Rectal smooth muscle tissue (tissue), 1 donor: ENCODE data around the gene GRIN3B.

ENCODE experiments used
- H3K27ac ChIP-seq: one replicate; pipeline ENCODE4 v1.7.0; 2013; ENCODE audit warnings: low read depth, low read length, inconsistent platforms
- H3K27me3 ChIP-seq: one replicate; pipeline ENCODE4 v1.7.0; 2013; ENCODE audit warnings: low read length; ENCODE audit not compliant: control insufficient read depth, insufficient read depth
- H3K36me3 ChIP-seq: one replicate; pipeline ENCODE4 v1.7.0; 2013; ENCODE audit warnings: low read length; ENCODE audit not compliant: control insufficient read depth, insufficient read depth
- H3K4me1 ChIP-seq: one replicate; pipeline ENCODE4 v1.7.0; 2013; ENCODE audit warnings: low read length; ENCODE audit not compliant: control insufficient read depth, insufficient read depth
- H3K4me3 ChIP-seq: one replicate; pipeline ENCODE4 v1.7.0; 2013; ENCODE audit warnings: low read length
- H3K9ac ChIP-seq: one replicate; pipeline ENCODE4 v1.7.0; 2013; ENCODE audit warnings: low read length

Gene GRIN3B

GRCh38 chr19:958967-959855 lies 41.0 kb upstream of the GRIN3B start:
- Histone ChIP-seq H3K9ac (no peak overlapping the region), H3K36me3 (no peaks in the 10 kb centered on the region), H3K27me3 (no peaks in the 10 kb centered on the region), H3K27ac (no peak overlapping the region), H3K4me1 (no peaks in the 10 kb centered on the region), H3K4me3 (no peak overlapping the region)

- Histone ChIP-seq H3K4me1 (no peaks in the 10 kb centered on the region), H3K9ac (no peak overlapping the region), H3K27ac (no peak overlapping the region), H3K36me3 (no peaks in the 10 kb centered on the region), H3K4me3 (no peak overlapping the region), H3K27me3 (no peaks in the 10 kb centered on the region)
Measured at GRCh38 chr19:960020-960419, 40.2 kb upstream of the GRIN3B start.

GRCh38 chr19:960601-960938 lies 39.6 kb upstream of the GRIN3B start:
- Histone ChIP-seq H3K27ac (no peak overlapping the region), H3K36me3 (no peaks in the 10 kb centered on the region), H3K4me1 (no peaks in the 10 kb centered on the region), H3K9ac (no peak overlapping the region), H3K4me3 (no peak overlapping the region), H3K27me3 (no peaks in the 10 kb centered on the region)

GRCh38 chr19:961866-962620 lies 38.2 kb upstream of the GRIN3B start:
- Histone ChIP-seq H3K9ac (no peak overlapping the region), H3K27ac (no peak overlapping the region), H3K4me1 (no peaks in the 10 kb centered on the region), H3K27me3 (no peaks in the 10 kb centered on the region), H3K4me3 (no peak overlapping the region), H3K36me3 (peaks cover 5% of the 10 kb centered on the region)

GRCh38 chr19:962683-963400 lies 37.4 kb upstream of the GRIN3B start:
- H3K27me3 ChIP-seq: no peaks in the 10 kb centered on the region
- no peak overlapping the region for H3K27ac ChIP-seq
- H3K9ac ChIP-seq: no peak overlapping the region
- H3K4me1 ChIP-seq: no peaks in the 10 kb centered on the region
- H3K36me3 ChIP-seq: peaks cover 5% of the 10 kb centered on the region
- H3K4me3 ChIP-seq: no peak overlapping the region

GRCh38 chr19:963486-963951 lies 36.7 kb upstream of the GRIN3B start:
- Histone ChIP-seq H3K4me3 (no peak overlapping the region), H3K27me3 (no peaks in the 10 kb centered on the region), H3K27ac (no peak overlapping the region), H3K36me3 (peaks cover 9% of the 10 kb centered on the region), H3K9ac (no peak overlapping the region), H3K4me1 (no peaks in the 10 kb centered on the region)

GRCh38 chr19:964116-964520 lies 36.1 kb upstream of the GRIN3B start:
- Histone ChIP-seq H3K9ac (no peak overlapping the region), H3K27me3 (no peaks in the 10 kb centered on the region), H3K4me1 (no peaks in the 10 kb centered on the region), H3K36me3 (peaks cover 9% of the 10 kb centered on the region), H3K27ac (no peak overlapping the region), H3K4me3 (no peak overlapping the region)

GRCh38 chr19:964761-965694 lies 35.2 kb upstream of the GRIN3B start:
- Histone ChIP-seq H3K27ac (no peak overlapping the region), H3K4me3 (no peak overlapping the region), H3K9ac (no peak overlapping the region), H3K27me3 (no peaks in the 10 kb centered on the region), H3K36me3 (peaks cover 9% of the 10 kb centered on the region), H3K4me1 (no peaks in the 10 kb centered on the region)

GRCh38 chr19:966485-967088 lies 33.6 kb upstream of the GRIN3B start:
- H3K27me3 ChIP-seq: no peaks in the 10 kb centered on the region
- H3K4me3 ChIP-seq: no peak overlapping the region
- no peak overlapping the region for H3K27ac ChIP-seq
- no peaks in the 10 kb centered on the region for H3K4me1 ChIP-seq
- H3K9ac ChIP-seq: no peak overlapping the region
- H3K36me3 ChIP-seq: peaks cover 15% of the 10 kb centered on the region

- peaks cover 15% of the 10 kb centered on the region for H3K36me3 ChIP-seq
- H3K4me1 ChIP-seq: no peaks in the 10 kb centered on the region
- H3K9ac ChIP-seq: no peak overlapping the region
- H3K27ac ChIP-seq: no peak overlapping the region
- no peaks in the 10 kb centered on the region for H3K27me3 ChIP-seq
- no peak overlapping the region for H3K4me3 ChIP-seq
Measured at GRCh38 chr19:970695-971094, 29.5 kb upstream of the GRIN3B start.

- no peak overlapping the region for H3K27ac ChIP-seq
- no peak overlapping the region for H3K4me3 ChIP-seq
- H3K36me3 ChIP-seq: peaks cover 10% of the 10 kb centered on the region
- H3K9ac ChIP-seq: no peak overlapping the region
- H3K4me1 ChIP-seq: no peaks in the 10 kb centered on the region
- no peaks in the 10 kb centered on the region for H3K27me3 ChIP-seq
Measured at GRCh38 chr19:971795-972194, 28.4 kb upstream of the GRIN3B start.
